SK-N-SH (cell line): ENCODE data around the gene BLZF1. TPM values are rescaled to one million over a fixed set of nuclear protein-coding genes. Genes with fewer than 3 reads are reported as not detected.

ENCODE experiments used
- CTCF ChIA-PET: fragments of 300-600, 350-600 bp; formaldehyde crosslinking; extraction: SDS; loops from one replicate; lab custom pipeline; 2021; lab: Yijun Ruan, JAX
- POLR2A ChIA-PET: fragments of 350-600 bp; sonication (Branson Sonifier 250); formaldehyde crosslinking; extraction: SDS; loops from one replicate; lab custom pipeline; 2020; ENCODE audit warnings: antibody characterized with exemption, inconsistent platforms; lab: Yijun Ruan, JAX
- DNase-seq: peaks from one replicate; pipeline ENCODE4 v3.0.0; 2012
- H2AFZ ChIP-seq: fragments of 200-600 bp; sonication (generic); 2 replicates; pipeline ENCODE4 v1.8.1; 2016; ENCODE audit warnings: antibody characterized with exemption, mild to moderate bottlenecking, low read depth
- H3F3A ChIP-seq: fragments of 200-600 bp; sonication (generic); replicated peaks from 2 replicates; pipeline ENCODE3; 2016; ENCODE audit warnings: antibody characterized with exemption, mild to moderate bottlenecking; ENCODE audit not compliant: insufficient read depth
- H3K27ac ChIP-seq, 2 experiments: fragments of 200-500 bp in 1 of 2; fragments of 200-600 bp in 1 of 2; sonication (Bioruptor generic) in 1 of 2; sonication (generic), shearing (Covaris generic) in 1 of 2; 2 replicates each; pipeline versions ENCODE4 v1.5.1 to v1.6.1; 2014 to 2016; ENCODE audit warnings: low read depth in 2 of 2, inconsistent platforms in 1 of 2, low read length in 1 of 2, mild to moderate bottlenecking in 1 of 2, mixed read lengths in 1 of 2
- H3K27me3 ChIP-seq: fragments of 200-600 bp; sonication (generic), shearing (Covaris generic); 2 replicates; pipeline ENCODE4 v1.6.1; 2016; ENCODE audit warnings: mixed run types; ENCODE audit not compliant: insufficient read depth
- H3K36me3 ChIP-seq, 2 experiments: fragments of 200-500 bp in 1 of 2; fragments of 200-600 bp in 1 of 2; sonication (Bioruptor generic) in 1 of 2; sonication (generic) in 1 of 2; replicated peaks in 1 of 2; 2 replicates each; pipeline versions ENCODE3 to v1.5.1; 2014 to 2016; ENCODE audit warnings: low read length in 1 of 2, mild to moderate bottlenecking in 1 of 2; ENCODE audit not compliant: insufficient read depth in 2 of 2, control insufficient read depth in 1 of 2
- H3K4me1 ChIP-seq, 2 experiments: fragments of 200-500 bp in 1 of 2; fragments of 200-600 bp in 1 of 2; sonication (Bioruptor generic) in 1 of 2; sonication (generic), shearing (Covaris generic) in 1 of 2; 2 replicates each; pipeline versions ENCODE4 v1.5.1 to v1.6.1; 2014 to 2016; ENCODE audit warnings: low read depth in 1 of 2, low read length in 1 of 2, mixed run types in 1 of 2; ENCODE audit not compliant: insufficient read depth in 2 of 2, control insufficient read depth in 1 of 2
- H3K4me2 ChIP-seq: fragments of 200-600 bp; sonication (generic), shearing (Covaris generic); 2 replicates; pipeline ENCODE4 v1.6.1; 2017; ENCODE audit warnings: mixed run types
- H3K4me3 ChIP-seq, 2 experiments: fragments of 200-500 bp in 1 of 2; fragments of 200-600 bp in 1 of 2; sonication (Bioruptor generic) in 1 of 2; sonication (generic), shearing (Covaris generic) in 1 of 2; 2 replicates each; pipeline versions ENCODE4 v1.5.1 to v1.8.1; 2014 to 2016; ENCODE audit warnings: low read depth in 2 of 2, inconsistent platforms in 1 of 2, low read length in 1 of 2, mild to moderate bottlenecking in 1 of 2, mixed read lengths in 1 of 2, moderate library complexity in 1 of 2
- H3K79me2 ChIP-seq: fragments of 200-600 bp; sonication (generic); 2 replicates; pipeline ENCODE4 v1.8.1; 2017; ENCODE audit warnings: mild to moderate bottlenecking; ENCODE audit not compliant: insufficient read depth
- H3K9ac ChIP-seq: fragments of 200-600 bp; sonication (generic); 2 replicates; pipeline ENCODE4 v1.6.1; 2017; ENCODE audit warnings: mixed run types
- H3K9me2 ChIP-seq: fragments of 200-600 bp; sonication (generic); 2 replicates; pipeline ENCODE4 v1.6.1; 2017; ENCODE audit warnings: mixed run types
- H3K9me3 ChIP-seq: fragments of 200-600 bp; sonication (generic); 2 replicates; pipeline ENCODE4 v1.6.1; 2017; ENCODE audit warnings: mixed run types, mild to moderate bottlenecking, moderate library complexity
- H4K20me1 ChIP-seq: fragments of 200-600 bp; sonication (generic); 2 replicates; pipeline ENCODE4 v1.6.1; 2017; ENCODE audit warnings: mild to moderate bottlenecking, mixed run types; ENCODE audit not compliant: insufficient read depth
- CTCF ChIP-seq: fragments of 200-600 bp; sonication (generic); IDR thresholded peaks from 2 replicates; pipeline ENCODE4 v1.6.1; 2017; ENCODE audit warnings: antibody characterized with exemption, mild to moderate bottlenecking, moderate library complexity
- ELF1 ChIP-seq: IDR thresholded peaks from 2 replicates; pipeline ENCODE4 v1.4.0; 2012
- EZH2phosphoT487 ChIP-seq: fragments of 200-600 bp; sonication (generic); IDR thresholded peaks from 2 replicates; pipeline ENCODE4 v1.6.1; 2017; ENCODE audit warnings: low read depth, mixed run types, mild to moderate bottlenecking, antibody characterized with exemption, moderate library complexity, borderline replicate concordance
- FOSL2 ChIP-seq: IDR thresholded peaks from 2 replicates; pipeline ENCODE4 v1.4.0; 2012; ENCODE audit warnings: low read depth, mild to moderate bottlenecking, moderate library complexity, borderline replicate concordance
- FOXJ3 ChIP-seq: sonication (generic); formaldehyde crosslinking; IDR thresholded peaks from 2 replicates; pipeline ENCODE4 v1.5.1; 2020; ENCODE audit warnings: mild to moderate bottlenecking, missing genetic modification reagents
- GABPA ChIP-seq: IDR thresholded peaks from 2 replicates; pipeline ENCODE4 v1.4.0; 2012; ENCODE audit warnings: low read depth, mild to moderate bottlenecking
- IRF3 ChIP-seq: fragments of 150-350 bp; IDR thresholded peaks from 2 replicates; pipeline ENCODE4 v1.6.1; 2016; ENCODE audit warnings: mild to moderate bottlenecking, low read depth, low read length
- JUND ChIP-seq: IDR thresholded peaks from 2 replicates; pipeline ENCODE4 v1.4.0; 2012
- MEF2A ChIP-seq: IDR thresholded peaks from 2 replicates; pipeline ENCODE4 v1.4.0; 2012; ENCODE audit warnings: low read depth, borderline replicate concordance
- MXI1 ChIP-seq: IDR thresholded peaks from 2 replicates; pipeline ENCODE4 v1.6.1; 2012; ENCODE audit warnings: mild to moderate bottlenecking, low read depth, low read length, improper control_type of control experiment
- NFIC ChIP-seq: IDR thresholded peaks from 2 replicates; pipeline ENCODE4 v1.4.0; 2012; ENCODE audit warnings: borderline replicate concordance
- POLR2AphosphoS5 ChIP-seq: IDR thresholded peaks from 2 replicates; pipeline ENCODE4 v1.6.1; 2012; ENCODE audit warnings: low read depth, low read length
- RCOR1 ChIP-seq: fragments of 150-350 bp; IDR thresholded peaks from 2 replicates; pipeline ENCODE4 v1.6.1; 2017; ENCODE audit warnings: antibody characterized with exemption, low read length
- SMC3 ChIP-seq: IDR thresholded peaks from 2 replicates; pipeline ENCODE4 v1.6.1; 2012; ENCODE audit warnings: low read depth, low read length, improper control_type of control experiment
- TCF12 ChIP-seq: IDR thresholded peaks from 2 replicates; pipeline ENCODE4 v1.4.0; 2012
- TEAD4 ChIP-seq: IDR thresholded peaks from 2 replicates; pipeline ENCODE4 v1.4.0; 2012; ENCODE audit warnings: mild to moderate bottlenecking, borderline replicate concordance; ENCODE audit not compliant: insufficient read depth
- USF2 ChIP-seq: fragments of 150-350 bp; IDR thresholded peaks from 2 replicates; pipeline ENCODE4 v1.6.1; 2017; ENCODE audit warnings: antibody characterized with exemption, low read length, low read depth, borderline replicate concordance
- polyA plus RNA-seq, 3 experiments: library from polyadenylated mRNA; depleted of rRNA; stranded (reverse); fragments of >200 nt; gene quantifications; 2 replicates each; pipeline ENCODE4 v1.2.3, GENCODE V29; 2012
- TF ChIP-seq, protein P1 (sequence below): IDR thresholded peaks from 2 replicates; pipeline ENCODE4 v1.6.1; 2012; ENCODE audit warnings: mild to moderate bottlenecking, low read depth, low read length, moderate library complexity

The BLZF1 gene
- polyA plus RNA-seq, 1 of the 3 experiments (the other 2 are of a cell fraction) = 9.5 TPM

DNA sequence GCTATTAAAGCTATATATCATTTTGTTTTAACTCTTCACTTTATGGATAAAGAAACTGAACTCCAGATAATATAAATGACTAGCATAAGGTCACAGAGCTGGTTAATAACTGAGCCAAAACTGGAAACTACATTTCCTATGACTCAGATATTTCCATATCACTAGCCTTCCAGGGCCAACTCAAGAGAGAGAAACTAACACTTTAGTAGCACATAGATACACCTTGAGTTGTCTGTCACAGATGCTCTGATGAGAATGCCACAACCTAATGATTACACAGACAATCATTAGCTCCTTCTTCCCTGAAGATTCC, 41.1 kb upstream of the BLZF1 start:
- no peak overlapping the region for H2AFZ ChIP-seq
- no peak overlapping the region for H3K9ac ChIP-seq
- no peaks in the 10 kb centered on the region for H3K9me2 ChIP-seq
- peaks cover 39% of the 10 kb centered on the region for H3K79me2 ChIP-seq
- DNase-seq = no peak
- H3K4me1 ChIP-seq = no peaks in the 10 kb centered on the region; a peak in 3 of 4 replicates
- no peaks in the 10 kb centered on the region for H4K20me1 ChIP-seq
- no peak overlapping the region for H3K4me2 ChIP-seq
- POLR2A ChIA-PET = no interaction called here
- peaks cover 5% of the 10 kb centered on the region for H3F3A ChIP-seq
- no peak overlapping the region for H3K4me3 ChIP-seq
- TF ChIP-seq JUND = peak; percentile 46
- TF ChIP-seq, protein P1, sequence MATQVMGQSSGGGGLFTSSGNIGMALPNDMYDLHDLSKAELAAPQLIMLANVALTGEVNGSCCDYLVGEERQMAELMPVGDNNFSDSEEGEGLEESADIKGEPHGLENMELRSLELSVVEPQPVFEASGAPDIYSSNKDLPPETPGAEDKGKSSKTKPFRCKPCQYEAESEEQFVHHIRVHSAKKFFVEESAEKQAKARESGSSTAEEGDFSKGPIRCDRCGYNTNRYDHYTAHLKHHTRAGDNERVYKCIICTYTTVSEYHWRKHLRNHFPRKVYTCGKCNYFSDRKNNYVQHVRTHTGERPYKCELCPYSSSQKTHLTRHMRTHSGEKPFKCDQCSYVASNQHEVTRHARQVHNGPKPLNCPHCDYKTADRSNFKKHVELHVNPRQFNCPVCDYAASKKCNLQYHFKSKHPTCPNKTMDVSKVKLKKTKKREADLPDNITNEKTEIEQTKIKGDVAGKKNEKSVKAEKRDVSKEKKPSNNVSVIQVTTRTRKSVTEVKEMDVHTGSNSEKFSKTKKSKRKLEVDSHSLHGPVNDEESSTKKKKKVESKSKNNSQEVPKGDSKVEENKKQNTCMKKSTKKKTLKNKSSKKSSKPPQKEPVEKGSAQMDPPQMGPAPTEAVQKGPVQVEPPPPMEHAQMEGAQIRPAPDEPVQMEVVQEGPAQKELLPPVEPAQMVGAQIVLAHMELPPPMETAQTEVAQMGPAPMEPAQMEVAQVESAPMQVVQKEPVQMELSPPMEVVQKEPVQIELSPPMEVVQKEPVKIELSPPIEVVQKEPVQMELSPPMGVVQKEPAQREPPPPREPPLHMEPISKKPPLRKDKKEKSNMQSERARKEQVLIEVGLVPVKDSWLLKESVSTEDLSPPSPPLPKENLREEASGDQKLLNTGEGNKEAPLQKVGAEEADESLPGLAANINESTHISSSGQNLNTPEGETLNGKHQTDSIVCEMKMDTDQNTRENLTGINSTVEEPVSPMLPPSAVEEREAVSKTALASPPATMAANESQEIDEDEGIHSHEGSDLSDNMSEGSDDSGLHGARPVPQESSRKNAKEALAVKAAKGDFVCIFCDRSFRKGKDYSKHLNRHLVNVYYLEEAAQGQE = no peak
- no peak for TF ChIP-seq TEAD4
- TF ChIP-seq RCOR1 = no peak
- no peak for TF ChIP-seq POLR2AphosphoS5
- no peak for TF ChIP-seq EZH2phosphoT487
- no peak for TF ChIP-seq CTCF
- peak; percentile 35; the same call in 1 of the 2 replicates for TF ChIP-seq NFIC
- TF ChIP-seq TCF12 = 0 out of 2 replicates have a peak, but pooled peaks have one; percentile 17
- no peak for TF ChIP-seq MXI1
- TF ChIP-seq GABPA = no peak
- no peak for TF ChIP-seq FOXJ3
- TF ChIP-seq IRF3 = no peak
- no peak for TF ChIP-seq SMC3
- TF ChIP-seq MEF2A = no peak
- peak; percentile 55; the same call in 1 of the 2 replicates for TF ChIP-seq FOSL2
- TF ChIP-seq ELF1 = no peak
- no peak for TF ChIP-seq USF2
- no peaks in the 10 kb centered on the region for H3K27me3 ChIP-seq
- CTCF ChIA-PET = interaction anchor here (1.2 to 1.6 kb wide), 2 partner anchors 22 to 724 kb away, joined by 3 to 9 read pairs; no protein-coding TSS in a partner anchor
- H3K36me3 ChIP-seq = peaks cover 6 to 31% of the 10 kb centered on the region in 2 experiments
- H3K27ac ChIP-seq = no peak overlapping the region
- no peaks in the 10 kb centered on the region for H3K9me3 ChIP-seq
